ENCODE results near the gene KCNT2. TPM values are rescaled to one million over a fixed set of nuclear protein-coding genes. Genes with fewer than 3 reads are reported as not detected.
"Not testable (repeated sequence)": the region's sequence is repeated elsewhere in the genome, so short reads cannot be mapped to it uniquely, and the experiment has no call there.

KCNT2 gene
- total RNA-seq, 1 donor from 2014 or later, result 4.1 TPM

- no peak for ATAC-seq
- DNase-seq (ENCODE audit: low spot score), result no peak
Measured at GRCh38 chr1:196517193-196517592, 91.0 kb downstream of the KCNT2 start.

- no peak for ATAC-seq
- no peak for DNase-seq (ENCODE audit: low spot score)
Measured at GRCh38 chr1:196516373-196516772, 91.9 kb downstream of the KCNT2 start.

- no peak for DNase-seq (ENCODE audit: low spot score)
- no peak for ATAC-seq
Measured at GRCh38 chr1:196515904-196516303, 92.3 kb downstream of the KCNT2 start.

GRCh38 chr1:196513821-196514220, 94.4 kb downstream of the KCNT2 start:
- no peak for ATAC-seq
- DNase-seq (ENCODE audit: low spot score), result no peak

GRCh38 chr1:196510451-196510850, 97.8 kb downstream of the KCNT2 start:
- no peak for ATAC-seq

GRCh38 chr1:196504224-196504623, 104.0 kb downstream of the KCNT2 start:
- not testable (repeated sequence) for ATAC-seq; DNase-seq (ENCODE audit: low spot score)

More at GRCh38 chr1:196510451-196510850, 97.8 kb downstream of the KCNT2 start:
- DNase-seq (ENCODE audit: low spot score), result no peak

GRCh38 chr1:196502437-196502836, 105.8 kb downstream of the KCNT2 start:
- DNase-seq (ENCODE audit: low spot score) (no peak), ATAC-seq (peak; percentile 29)

- ATAC-seq, result peak; percentile 63
Measured at GRCh38 chr1:196501760-196502428, 106.3 kb downstream of the KCNT2 start.

GRCh38 chr1:196497817-196498216, 110.4 kb downstream of the KCNT2 start:
- ATAC-seq (no peak), DNase-seq (ENCODE audit: low spot score) (no peak)

More at GRCh38 chr1:196501760-196502428, 106.3 kb downstream of the KCNT2 start:
- DNase-seq (ENCODE audit: low spot score), result no peak

GRCh38 chr1:196494766-196495165, 113.5 kb downstream of the KCNT2 start:
- no peak for DNase-seq (ENCODE audit: low spot score)
- ATAC-seq, result no peak

GRCh38 chr1:196493881-196494280, 114.4 kb downstream of the KCNT2 start:
- DNase-seq (ENCODE audit: low spot score) (no peak), ATAC-seq (no peak)

- ATAC-seq (no peak), DNase-seq (ENCODE audit: low spot score) (no peak)
Measured at GRCh38 chr1:196488579-196488978, 119.7 kb downstream of the KCNT2 start.

GRCh38 chr1:196486346-196486745, 121.9 kb downstream of the KCNT2 start:
- DNase-seq (ENCODE audit: low spot score) (no peak), ATAC-seq (no peak)

- DNase-seq (ENCODE audit: low spot score) (no peak), ATAC-seq (no peak)
Measured at GRCh38 chr1:196481616-196482015, 126.6 kb downstream of the KCNT2 start.

GRCh38 chr1:196477262-196477661, 131.0 kb downstream of the KCNT2 start:
- DNase-seq (ENCODE audit: low spot score) (no peak), ATAC-seq (peak; percentile 37)

GRCh38 chr1:196467230-196467925, 140.9 kb downstream of the KCNT2 start:
- ATAC-seq (no peak), DNase-seq (ENCODE audit: low spot score) (no peak)

- ATAC-seq, result no peak
- DNase-seq (ENCODE audit: low spot score), result no peak
Measured at GRCh38 chr1:196466654-196467053, 141.6 kb downstream of the KCNT2 start.

GRCh38 chr1:196466166-196466565, 142.1 kb downstream of the KCNT2 start:
- no peak for ATAC-seq
- no peak for DNase-seq (ENCODE audit: low spot score)

GRCh38 chr1:196464480-196464941, 143.7 kb downstream of the KCNT2 start:
- no peak for ATAC-seq
- no peak for DNase-seq (ENCODE audit: low spot score)

- DNase-seq (ENCODE audit: low spot score) (no peak), ATAC-seq (no peak)
Measured at GRCh38 chr1:196462086-196462485, 146.2 kb downstream of the KCNT2 start.

- DNase-seq (ENCODE audit: low spot score), result no peak
- ATAC-seq, result no peak
Measured at GRCh38 chr1:196461521-196461920, 146.7 kb downstream of the KCNT2 start.

- DNase-seq (ENCODE audit: low spot score), result peak; percentile 49
- peak; percentile 84 for ATAC-seq
Measured at GRCh38 chr1:196459383-196459782, 148.9 kb downstream of the KCNT2 start.

Data from left lobe of liver (tissue), 2 donors.